DND-41 (cell line): ENCODE data around the gene CLTB.

Experiments used
- EZH2 ChIP-seq: IDR thresholded peaks from 3 replicates; pipeline ENCODE4 v1.6.1; 2012; ENCODE audit warnings: borderline replicate concordance, low read depth, mild to moderate bottlenecking, moderate library complexity, low read length, inconsistent platforms; ENCODE audit not compliant: severe bottlenecking
- TF ChIP-seq, protein P1 (sequence below): IDR thresholded peaks from 2 replicates; pipeline ENCODE4 v1.5.1; 2012; ENCODE audit warnings: borderline replicate concordance, low read length, moderate library complexity, mild to moderate bottlenecking; ENCODE audit not compliant: poor library complexity, severe bottlenecking; ENCODE audit errors: extremely low read depth

DNA sequence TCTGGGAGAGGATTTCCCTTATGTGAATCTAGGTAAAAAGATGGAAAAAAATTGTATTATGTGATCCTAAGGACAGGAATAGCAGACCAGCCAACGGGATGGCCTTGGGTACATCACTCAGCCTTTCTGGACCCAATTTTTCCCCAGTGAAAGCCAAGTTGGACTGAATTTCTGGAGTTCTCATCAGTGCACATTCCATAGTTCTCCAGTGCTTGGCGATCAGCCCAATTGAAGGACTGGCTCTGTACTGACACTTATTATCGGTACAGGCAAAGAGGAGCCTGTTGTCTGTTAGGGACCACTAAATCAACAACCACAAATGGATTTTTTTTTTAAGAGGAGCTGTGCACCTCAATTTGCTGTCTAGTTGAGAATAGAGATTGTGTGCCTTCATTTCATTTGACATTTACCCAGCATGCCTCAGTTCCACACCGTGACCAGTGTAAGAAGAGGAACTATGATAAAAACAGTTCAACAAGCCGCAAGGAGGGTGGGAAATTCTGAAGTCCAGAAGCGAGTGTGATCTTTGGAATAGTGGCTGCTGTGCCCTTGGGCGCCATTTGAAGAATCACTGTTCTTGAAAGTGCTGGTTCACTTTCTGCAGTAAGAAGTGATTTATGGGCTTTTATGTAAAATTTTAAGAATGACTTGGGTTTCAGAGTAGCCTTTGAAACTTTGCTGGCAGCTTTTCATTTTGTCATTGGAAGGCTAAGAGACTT, 43.1 kb downstream of the CLTB start:
- TF ChIP-seq EZH2, result no peak
- TF ChIP-seq, protein P1, sequence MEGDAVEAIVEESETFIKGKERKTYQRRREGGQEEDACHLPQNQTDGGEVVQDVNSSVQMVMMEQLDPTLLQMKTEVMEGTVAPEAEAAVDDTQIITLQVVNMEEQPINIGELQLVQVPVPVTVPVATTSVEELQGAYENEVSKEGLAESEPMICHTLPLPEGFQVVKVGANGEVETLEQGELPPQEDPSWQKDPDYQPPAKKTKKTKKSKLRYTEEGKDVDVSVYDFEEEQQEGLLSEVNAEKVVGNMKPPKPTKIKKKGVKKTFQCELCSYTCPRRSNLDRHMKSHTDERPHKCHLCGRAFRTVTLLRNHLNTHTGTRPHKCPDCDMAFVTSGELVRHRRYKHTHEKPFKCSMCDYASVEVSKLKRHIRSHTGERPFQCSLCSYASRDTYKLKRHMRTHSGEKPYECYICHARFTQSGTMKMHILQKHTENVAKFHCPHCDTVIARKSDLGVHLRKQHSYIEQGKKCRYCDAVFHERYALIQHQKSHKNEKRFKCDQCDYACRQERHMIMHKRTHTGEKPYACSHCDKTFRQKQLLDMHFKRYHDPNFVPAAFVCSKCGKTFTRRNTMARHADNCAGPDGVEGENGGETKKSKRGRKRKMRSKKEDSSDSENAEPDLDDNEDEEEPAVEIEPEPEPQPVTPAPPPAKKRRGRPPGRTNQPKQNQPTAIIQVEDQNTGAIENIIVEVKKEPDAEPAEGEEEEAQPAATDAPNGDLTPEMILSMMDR, result no peak
